HTR-8/SVneo (cell line): Measurements from ENCODE around the gene CORO1A.
"Not testable (repeated sequence)": the region's sequence is repeated elsewhere in the genome, so short reads cannot be mapped to it uniquely, and the experiment has no call there.

Experiments used
- DNase-seq: peaks from one replicate; pipeline ENCODE4 v3.0.0; 2011; ENCODE audit warnings: low spot score, mixed read lengths; ENCODE audit not compliant: insufficient read length
- FAIRE-seq: peaks from 2 replicates; lab custom pipeline; 2011; peaks lifted over from hg19 to GRCh38; lab: Jason Lieb, UNC

The CORO1A gene

GRCh38 chr16:30197001-30197400, 13.6 kb downstream of the CORO1A start:
- FAIRE-seq, DNase-seq: not testable (repeated sequence)

- not testable (repeated sequence) for FAIRE-seq, DNase-seq
Observed at GRCh38 chr16:30199049-30199448, 15.6 kb downstream of the CORO1A start, which contains the start of gene SULT1A3. TSS of gene SULT1A3 (plus strand) at chr16:30199255. CDS start at chr16:30200729, 1,474 bp downstream.

- FAIRE-seq, DNase-seq: not testable (repeated sequence)
Observed at GRCh38 chr16:30199608-30200343, 16.4 kb downstream of the CORO1A start.

GRCh38 chr16:30205541-30206236, 22.3 kb downstream of the CORO1A start:
- FAIRE-seq, DNase-seq: not testable (repeated sequence)

- FAIRE-seq, DNase-seq: not testable (repeated sequence)
Observed at GRCh38 chr16:30206252-30206651, 22.9 kb downstream of the CORO1A start.

GRCh38 chr16:30207063-30207704, 23.8 kb downstream of the CORO1A start:
- FAIRE-seq, result peak; percentile 51

GRCh38 chr16:30209032-30209431, 25.6 kb downstream of the CORO1A start:
- not testable (repeated sequence) for DNase-seq, FAIRE-seq

More at GRCh38 chr16:30207063-30207704, 23.8 kb downstream of the CORO1A start:
- DNase-seq, result not testable (repeated sequence)

- not testable (repeated sequence) for FAIRE-seq, DNase-seq
Observed at GRCh38 chr16:30211414-30211813, 28.0 kb downstream of the CORO1A start.

- not testable (repeated sequence) for FAIRE-seq, DNase-seq
Observed at GRCh38 chr16:30217082-30217481, 33.7 kb downstream of the CORO1A start.
